Suprapubic skin (tissue), 4 donors: ENCODE measurements around the gene CYTH3. TPM values are rescaled to one million over a fixed set of nuclear protein-coding genes. Genes with fewer than 3 reads are reported as not detected.
A peak's percentile ranks its signal among the peaks of the same experiment; 100 is the strongest.

ENCODE experiments used
- DNase-seq, 2 donors: peaks; one replicate each; pipeline ENCODE4 v3.0.0-alpha.2; 2019; ENCODE audit warnings: low spot score in 2 of 2
- H3K27ac ChIP-seq: fragments of 200-600 bp; sonication (generic); one replicate; pipeline ENCODE4 v1.5.1; 2019
- H3K27me3 ChIP-seq: fragments of 200-600 bp; sonication (generic); one replicate; pipeline ENCODE4 v1.5.1; 2019
- H3K36me3 ChIP-seq: fragments of 200-600 bp; sonication (generic); one replicate; pipeline ENCODE4 v1.5.1; 2019
- H3K4me1 ChIP-seq: fragments of 200-600 bp; sonication (generic); one replicate; pipeline ENCODE4 v1.5.1; 2019
- H3K4me3 ChIP-seq: fragments of 200-600 bp; sonication (generic); one replicate; pipeline ENCODE4 v1.5.1; 2019; ENCODE audit warnings: mild to moderate bottlenecking
- H3K9me3 ChIP-seq: fragments of 200-600 bp; sonication (generic); one replicate; pipeline ENCODE4 v1.5.1; 2019
- EP300 ChIP-seq: sonication (generic); formaldehyde crosslinking; IDR thresholded peaks from one replicate; pipeline ENCODE4 v1.6.1; 2017; ENCODE audit warnings: antibody characterized with exemption
- POLR2A ChIP-seq, 2 donors: fragments of 450-650 bp; IDR thresholded peaks; one replicate each; pipeline ENCODE4 v1.6.1; 2017; ENCODE audit warnings: antibody characterized with exemption in 2 of 2, mild to moderate bottlenecking in 2 of 2, moderate library complexity in 2 of 2
- POLR2AphosphoS5 ChIP-seq, 3 donors: sonication (generic); formaldehyde crosslinking; IDR thresholded peaks; one replicate each; pipeline ENCODE4 v1.6.1; 2017; ENCODE audit warnings: antibody characterized with exemption in 3 of 3
- WGBS: methylation state at CpG from one replicate; pipeline ENCODE4 v1.1.5; 2018; 5-methylcytosine and 5-hydroxymethylcytosine counted together
- total RNA-seq, 4 donors: library from RNA; depleted of rRNA; stranded (reverse); fragments of >200 nt; gene quantifications; one replicate each; pipeline ENCODE4 v1.1.0, GENCODE V29; 2016
- TF ChIP-seq, protein P1 (sequence below), 2 donors: fragments of 200-600 bp in 1 of 2; fragments of 450-650 bp in 1 of 2; sonication (generic) in 1 of 2; IDR thresholded peaks; one replicate each; pipeline ENCODE4 v1.5.1; 2016 to 2019; ENCODE audit warnings: antibody characterized with exemption in 2 of 2, mild to moderate bottlenecking in 1 of 2, moderate library complexity in 1 of 2

CYTH3 gene, protein sequence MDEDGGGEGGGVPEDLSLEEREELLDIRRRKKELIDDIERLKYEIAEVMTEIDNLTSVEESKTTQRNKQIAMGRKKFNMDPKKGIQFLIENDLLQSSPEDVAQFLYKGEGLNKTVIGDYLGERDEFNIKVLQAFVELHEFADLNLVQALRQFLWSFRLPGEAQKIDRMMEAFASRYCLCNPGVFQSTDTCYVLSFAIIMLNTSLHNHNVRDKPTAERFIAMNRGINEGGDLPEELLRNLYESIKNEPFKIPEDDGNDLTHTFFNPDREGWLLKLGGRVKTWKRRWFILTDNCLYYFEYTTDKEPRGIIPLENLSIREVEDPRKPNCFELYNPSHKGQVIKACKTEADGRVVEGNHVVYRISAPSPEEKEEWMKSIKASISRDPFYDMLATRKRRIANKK
- total RNA-seq, result 10 to 100 TPM; 29.8 to 55.7 (median 46.8) TPM

- TF ChIP-seq EP300 (no peak), POLR2A (IDR thresholded peaks at IDR 0.05) (peak; percentile 67 to 86)
- DNase-seq, result peak; percentile 75 to 81
- H3K4me3 ChIP-seq, result peak within 1 kb of the TSS; percentile 98
- no peaks in the 10 kb centered on the region for H3K36me3 ChIP-seq
- peak within 1 kb of the TSS; percentile 88 for H3K27ac ChIP-seq
- H3K27me3 ChIP-seq, result no peaks in the 10 kb centered on the region
- no peaks in the 10 kb centered on the region for H3K9me3 ChIP-seq
- peaks cover 37% of the 10 kb centered on the region for H3K4me1 ChIP-seq
- WGBS, result 30% methylated on average over 13 of the region's 67 CpGs
Measured at GRCh38 chr7:6272481-6273323, at the start of gene CYTH3. TSS of gene CYTH3 (minus strand) at chr7:6272624. CDS start at chr7:6272507, 117 bp downstream.

GRCh38 chr7:6320791-6321190 lies 48.4 kb upstream of the CYTH3 start:
- H3K4me1 ChIP-seq, result peaks cover 6% of the 10 kb centered on the region
- DNase-seq, result no peak
- no peaks in the 10 kb centered on the region for H3K27me3 ChIP-seq
- H3K4me3 ChIP-seq, result no peak overlapping the region
- H3K9me3 ChIP-seq, result no peaks in the 10 kb centered on the region
- WGBS, result 30% methylated on average over 1 of the region's 1 CpG
- H3K36me3 ChIP-seq, result no peaks in the 10 kb centered on the region
- H3K27ac ChIP-seq, result no peak overlapping the region
- TF ChIP-seq, protein P1, sequence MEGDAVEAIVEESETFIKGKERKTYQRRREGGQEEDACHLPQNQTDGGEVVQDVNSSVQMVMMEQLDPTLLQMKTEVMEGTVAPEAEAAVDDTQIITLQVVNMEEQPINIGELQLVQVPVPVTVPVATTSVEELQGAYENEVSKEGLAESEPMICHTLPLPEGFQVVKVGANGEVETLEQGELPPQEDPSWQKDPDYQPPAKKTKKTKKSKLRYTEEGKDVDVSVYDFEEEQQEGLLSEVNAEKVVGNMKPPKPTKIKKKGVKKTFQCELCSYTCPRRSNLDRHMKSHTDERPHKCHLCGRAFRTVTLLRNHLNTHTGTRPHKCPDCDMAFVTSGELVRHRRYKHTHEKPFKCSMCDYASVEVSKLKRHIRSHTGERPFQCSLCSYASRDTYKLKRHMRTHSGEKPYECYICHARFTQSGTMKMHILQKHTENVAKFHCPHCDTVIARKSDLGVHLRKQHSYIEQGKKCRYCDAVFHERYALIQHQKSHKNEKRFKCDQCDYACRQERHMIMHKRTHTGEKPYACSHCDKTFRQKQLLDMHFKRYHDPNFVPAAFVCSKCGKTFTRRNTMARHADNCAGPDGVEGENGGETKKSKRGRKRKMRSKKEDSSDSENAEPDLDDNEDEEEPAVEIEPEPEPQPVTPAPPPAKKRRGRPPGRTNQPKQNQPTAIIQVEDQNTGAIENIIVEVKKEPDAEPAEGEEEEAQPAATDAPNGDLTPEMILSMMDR (IDR thresholded peaks at IDR 0.05), result no peak
- TF ChIP-seq EP300 (no peak), POLR2AphosphoS5 (IDR thresholded peaks at IDR 0.05) (no peak), POLR2A (IDR thresholded peaks at IDR 0.05) (no peak)

- peaks cover 6% of the 10 kb centered on the region for H3K4me1 ChIP-seq
- H3K36me3 ChIP-seq, result no peaks in the 10 kb centered on the region
- DNase-seq, result peak in 1 of 2 donors; percentile 76
- no peaks in the 10 kb centered on the region for H3K27me3 ChIP-seq
- H3K27ac ChIP-seq, result peak overlapping the region; percentile 40
- no peak for TF ChIP-seq EP300
- TF ChIP-seq POLR2A (IDR thresholded peaks at IDR 0.05), result no peak
- peak in 1 of 3 donors; percentile 49 for TF ChIP-seq POLR2AphosphoS5 (IDR thresholded peaks at IDR 0.05)
- TF ChIP-seq, protein P1 (IDR thresholded peaks at IDR 0.05), result no peak
- H3K4me3 ChIP-seq, result no peak overlapping the region
- H3K9me3 ChIP-seq, result no peaks in the 10 kb centered on the region
- WGBS, result 57% methylated on average over 16 of the region's 16 CpGs
Measured at GRCh38 chr7:6317797-6318438, 45.5 kb upstream of the CYTH3 start.

GRCh38 chr7:6316226-6316625 lies 43.8 kb upstream of the CYTH3 start:
- H3K9me3 ChIP-seq, result no peaks in the 10 kb centered on the region
- TF ChIP-seq, protein P1 (IDR thresholded peaks at IDR 0.05), result no peak
- TF ChIP-seq POLR2A (IDR thresholded peaks at IDR 0.05) (no peak), EP300 (no peak), POLR2AphosphoS5 (IDR thresholded peaks at IDR 0.05) (no peak)
- no peak overlapping the region for H3K4me3 ChIP-seq
- no peaks in the 10 kb centered on the region for H3K36me3 ChIP-seq
- peaks cover 6% of the 10 kb centered on the region for H3K4me1 ChIP-seq
- no peaks in the 10 kb centered on the region for H3K27me3 ChIP-seq
- H3K27ac ChIP-seq, result no peak overlapping the region
- no peak for DNase-seq
- WGBS, result 78% methylated on average over 6 of the region's 6 CpGs

DNA sequence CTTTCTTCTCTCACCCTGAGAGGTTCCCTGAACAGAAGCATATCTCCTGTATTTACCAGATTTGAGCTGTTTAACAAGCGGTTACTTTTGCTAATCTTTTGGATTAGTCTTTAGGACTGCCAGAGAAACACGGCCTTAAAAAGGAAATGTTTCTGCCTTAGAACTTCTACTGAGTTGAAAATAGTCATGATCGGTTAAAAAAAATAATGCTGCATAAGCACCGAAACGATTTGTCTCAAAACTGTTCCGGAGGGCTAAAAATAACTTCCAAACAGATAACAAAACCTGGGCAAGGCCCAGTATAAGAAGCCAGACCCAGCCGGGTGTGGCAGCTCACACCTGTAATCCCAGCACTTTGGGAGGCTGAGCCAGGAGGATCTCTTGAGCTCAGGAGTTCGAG lies 43.3 kb upstream of the CYTH3 start:
- Histone ChIP-seq H3K27me3 (no peaks in the 10 kb centered on the region), H3K27ac (no peak overlapping the region), H3K4me3 (no peak overlapping the region), H3K36me3 (no peaks in the 10 kb centered on the region), H3K4me1 (peaks cover 6% of the 10 kb centered on the region), H3K9me3 (no peaks in the 10 kb centered on the region)
- 63% methylated on average over 8 of the region's 8 CpGs for WGBS
- TF ChIP-seq, protein P1 (IDR thresholded peaks at IDR 0.05), result no peak
- TF ChIP-seq EP300, result no peak
- no peak for TF ChIP-seq POLR2AphosphoS5 (IDR thresholded peaks at IDR 0.05)
- no peak for TF ChIP-seq POLR2A (IDR thresholded peaks at IDR 0.05)
- DNase-seq, result no peak
